HG03558 (cell line): ENCODE measurements around the gene LRRTM3.

Source experiments
- ATAC-seq: cut with Tn5 transposase; IDR thresholded peaks from one replicate; pipeline ENCODE4 v1.9.1; 2021; ENCODE audit warnings: moderate number of reproducible peaks; ENCODE audit not compliant: unreplicated experiment; ENCODE audit errors: extremely low read depth

LRRTM3 gene

DNA sequence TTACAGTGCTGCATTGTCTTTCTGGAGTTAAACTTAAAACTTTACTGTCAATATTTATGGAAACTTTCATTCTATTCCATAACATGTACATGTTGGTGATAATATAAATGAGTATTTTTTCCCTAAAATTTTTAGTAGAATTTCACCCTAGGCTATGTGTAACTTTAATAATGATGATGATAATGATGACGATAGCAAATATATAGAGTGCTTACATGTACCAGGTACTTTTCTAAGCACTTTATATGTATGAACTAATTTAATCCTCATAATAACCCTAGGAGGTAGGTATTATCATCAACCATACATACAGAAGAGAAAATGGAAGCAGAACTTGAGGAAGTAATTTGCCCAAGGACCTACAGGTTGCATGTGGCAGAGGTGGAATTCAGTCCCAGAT, 85.6 kb downstream of the LRRTM3 start:
- ATAC-seq: no peak

DNA sequence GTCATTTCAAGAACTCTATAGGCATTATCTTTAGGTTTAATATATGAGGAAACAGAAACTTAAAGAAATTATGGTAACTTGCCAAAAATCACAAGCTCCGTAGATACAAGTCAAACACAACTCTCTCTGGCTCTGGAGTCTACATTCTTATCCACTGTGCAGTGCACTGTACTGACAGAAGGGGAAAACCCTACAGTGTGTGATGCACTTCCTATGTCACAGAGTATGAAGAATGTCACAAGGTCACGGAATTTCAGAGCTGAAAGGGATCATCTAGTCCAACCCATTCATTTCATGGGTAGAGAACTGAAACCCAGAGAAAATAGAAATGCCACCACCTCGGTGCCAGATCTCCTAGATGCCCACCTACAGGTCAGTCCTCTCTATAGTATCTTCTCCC, 86.1 kb downstream of the LRRTM3 start:
- no peak for ATAC-seq

DNA sequence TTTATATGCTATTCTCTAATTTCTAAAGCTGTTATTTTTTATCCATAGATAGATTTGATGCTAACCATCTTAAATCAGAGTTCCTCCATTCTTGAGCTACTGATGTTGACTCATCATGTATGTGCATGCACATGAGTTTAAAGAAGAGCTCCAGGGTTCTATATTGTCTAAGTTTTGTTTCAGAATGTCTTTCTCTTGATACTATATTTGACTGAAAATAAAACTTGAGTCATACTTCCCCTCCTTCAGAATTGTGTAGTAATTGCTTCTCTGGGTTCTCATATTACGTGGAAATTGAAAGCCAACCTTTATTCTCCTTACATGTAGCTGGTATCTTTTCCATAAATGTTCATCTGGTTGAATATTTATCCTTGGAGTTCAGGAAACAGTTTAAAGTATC, 89.4 kb downstream of the LRRTM3 start:
- ATAC-seq: no peak

DNA sequence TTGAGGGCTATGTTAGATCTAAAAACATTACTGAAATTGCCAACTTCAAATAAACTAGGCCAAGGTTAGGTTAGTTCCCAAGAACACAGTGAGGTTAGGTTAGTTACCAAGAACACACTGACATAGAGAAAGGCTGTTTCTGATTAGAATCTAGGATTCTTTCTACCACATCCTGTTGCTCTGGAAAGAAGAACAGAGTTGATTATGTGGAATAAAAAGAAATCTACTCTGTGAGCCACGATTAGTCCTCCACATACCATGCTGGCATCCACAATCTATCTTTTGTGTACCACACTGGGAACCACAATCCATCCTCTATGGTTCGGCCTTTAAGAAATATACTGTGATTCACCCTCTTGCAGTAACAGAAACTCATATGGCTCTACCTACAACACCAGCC, 91.4 kb downstream of the LRRTM3 start:
- no peak for ATAC-seq

DNA sequence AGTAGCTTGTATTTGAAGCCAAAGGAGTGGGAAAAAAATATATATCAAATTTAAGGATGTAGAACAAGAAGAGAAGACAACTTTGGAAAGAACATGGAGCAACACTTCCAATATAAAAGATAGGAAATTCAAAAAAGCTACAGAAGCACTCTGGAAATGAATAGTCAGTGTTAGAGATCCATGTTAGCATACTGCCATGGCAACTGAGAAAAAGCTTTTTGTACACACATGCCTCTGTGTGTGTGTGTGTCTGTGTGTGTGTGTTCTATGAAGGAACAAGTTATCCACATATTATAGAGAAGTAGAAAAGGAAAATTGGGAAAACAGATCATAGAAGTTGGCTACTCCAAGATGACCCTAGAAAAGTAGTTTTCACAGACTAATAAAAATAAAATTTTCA, 96.3 kb downstream of the LRRTM3 start:
- ATAC-seq: no peak

DNA sequence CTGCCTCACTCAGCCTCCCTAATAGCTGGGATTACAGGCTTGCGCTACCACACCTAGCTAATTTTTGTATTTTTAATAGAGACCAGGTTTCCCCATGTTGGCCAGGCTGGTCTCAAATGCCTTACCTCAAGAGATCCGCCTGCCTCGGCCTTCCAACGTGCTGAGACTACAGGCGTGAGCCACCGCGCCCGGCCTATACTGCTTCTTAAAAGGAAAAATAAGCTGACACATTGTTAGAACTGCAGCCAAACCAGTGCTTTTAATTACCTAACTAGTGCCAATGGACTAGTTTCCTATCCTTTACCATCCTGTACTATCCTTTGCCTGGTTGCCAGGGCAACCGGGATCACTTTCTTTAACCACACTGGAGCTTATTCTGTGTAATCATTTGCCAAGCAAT, 108.0 kb downstream of the LRRTM3 start:
- no peak for ATAC-seq

DNA sequence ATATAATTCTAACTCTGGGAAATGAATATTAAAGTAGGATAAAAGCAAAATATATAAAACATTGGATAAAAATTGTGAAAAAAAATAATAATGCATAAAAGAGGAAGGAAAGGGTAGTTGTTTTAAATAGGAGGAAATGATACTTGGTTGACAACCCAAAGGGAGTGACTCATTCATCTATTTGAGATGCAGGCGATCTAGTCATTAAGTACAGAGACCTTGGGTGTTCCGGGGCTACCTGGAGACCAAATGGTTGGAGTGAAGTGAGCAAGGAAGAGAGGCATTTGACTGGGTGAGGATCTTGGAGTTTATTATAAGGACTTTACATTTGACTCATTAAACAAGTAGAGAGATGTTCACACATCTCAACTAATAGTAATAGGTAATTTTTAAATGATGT, 111.0 kb downstream of the LRRTM3 start:
- ATAC-seq: no peak

DNA sequence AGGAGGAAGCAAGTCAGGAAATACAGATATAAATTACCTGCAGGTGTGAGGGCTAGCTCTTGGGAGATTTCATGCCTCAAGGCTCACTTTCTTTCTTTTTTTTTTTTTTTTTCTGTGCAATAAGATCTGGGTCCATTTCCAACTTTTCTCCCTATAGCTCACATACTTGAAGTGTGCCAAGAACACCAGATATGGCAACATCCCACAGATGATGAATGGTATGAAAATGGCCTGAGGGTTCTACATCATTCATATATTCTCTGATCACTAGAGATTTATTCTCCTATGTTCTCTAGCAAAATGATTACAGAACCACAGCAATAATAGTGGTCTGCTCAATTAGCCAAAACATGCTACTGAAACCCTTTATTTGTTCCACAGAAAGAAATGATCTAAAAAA, 117.2 kb downstream of the LRRTM3 start:
- ATAC-seq: no peak

DNA sequence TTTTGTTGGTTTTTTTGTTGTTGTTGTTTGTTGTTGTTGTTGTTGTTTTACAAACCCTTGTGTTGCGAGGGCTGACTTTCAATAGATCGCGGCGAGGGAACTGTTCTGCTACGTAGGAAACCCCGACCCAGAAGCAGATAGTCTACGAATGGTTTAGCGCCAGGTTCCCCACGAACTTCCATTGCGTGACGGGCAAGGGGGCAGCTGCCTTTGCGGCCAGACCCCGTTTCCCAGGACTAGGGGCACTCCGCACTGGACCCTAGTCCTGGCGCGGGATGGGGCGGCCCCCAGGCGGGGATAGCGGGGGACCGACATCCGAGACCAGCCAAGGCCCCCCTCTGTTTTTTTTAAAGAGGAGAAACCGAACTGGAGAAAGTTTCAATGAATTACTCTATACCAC, 119.6 kb downstream of the LRRTM3 start:
- ATAC-seq: no peak

DNA sequence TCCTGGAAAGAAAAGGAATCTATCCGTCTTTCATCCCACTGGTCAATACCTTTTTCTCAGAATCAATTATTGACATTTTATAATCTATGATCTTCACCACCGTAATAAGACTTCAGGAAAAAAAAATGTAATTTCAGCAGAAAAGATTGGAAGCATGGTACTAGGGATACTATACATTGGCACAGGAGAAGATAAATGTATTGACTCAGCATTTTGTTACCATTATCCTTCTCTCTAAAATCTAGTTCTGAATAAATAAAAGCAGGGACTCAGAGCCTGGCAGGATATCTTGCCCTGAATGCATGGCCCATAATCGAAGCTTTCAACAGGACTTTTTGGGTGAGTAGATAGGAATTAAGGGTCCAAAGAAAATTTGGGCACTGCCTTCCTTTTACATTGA, 120.7 kb downstream of the LRRTM3 start:
- no peak for ATAC-seq

DNA sequence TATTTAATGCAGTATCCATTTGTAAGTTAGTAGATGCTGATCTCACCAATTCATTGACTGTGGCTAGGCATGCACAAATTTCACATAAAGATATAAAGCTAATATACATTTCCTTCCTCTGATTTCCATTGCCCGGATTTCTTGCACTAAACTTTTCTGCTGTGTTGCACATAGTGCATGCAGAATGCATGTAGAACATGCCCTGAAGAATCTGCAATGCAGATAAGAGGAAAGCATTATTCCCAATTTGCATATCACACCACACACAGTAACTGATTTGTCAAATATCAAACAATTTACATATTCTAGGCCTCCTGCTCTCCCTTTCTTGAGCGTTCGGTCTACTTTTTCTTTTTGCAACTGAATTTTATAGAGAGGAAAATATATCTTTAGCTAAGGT, 124.2 kb downstream of the LRRTM3 start:
- ATAC-seq: no peak

DNA sequence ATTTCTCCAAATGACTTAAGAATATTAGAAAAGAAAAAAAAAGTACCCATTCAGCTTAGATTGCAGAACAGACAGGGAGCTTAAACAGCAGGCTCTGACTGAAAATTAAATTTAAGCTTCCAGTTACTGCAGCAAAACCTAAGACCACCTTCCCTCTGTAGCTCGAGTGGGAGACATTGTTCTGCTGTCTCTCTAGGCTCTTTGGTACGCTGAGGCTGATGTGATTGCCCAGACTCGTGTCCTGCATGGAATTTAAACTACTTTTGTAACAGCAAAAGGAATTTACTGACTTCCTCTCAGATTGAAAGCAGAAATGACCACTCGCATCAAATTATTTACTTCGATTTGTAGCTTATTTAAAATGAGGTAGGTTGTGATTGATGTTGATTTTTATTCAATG, 124.6 kb downstream of the LRRTM3 start:
- ATAC-seq: no peak

DNA sequence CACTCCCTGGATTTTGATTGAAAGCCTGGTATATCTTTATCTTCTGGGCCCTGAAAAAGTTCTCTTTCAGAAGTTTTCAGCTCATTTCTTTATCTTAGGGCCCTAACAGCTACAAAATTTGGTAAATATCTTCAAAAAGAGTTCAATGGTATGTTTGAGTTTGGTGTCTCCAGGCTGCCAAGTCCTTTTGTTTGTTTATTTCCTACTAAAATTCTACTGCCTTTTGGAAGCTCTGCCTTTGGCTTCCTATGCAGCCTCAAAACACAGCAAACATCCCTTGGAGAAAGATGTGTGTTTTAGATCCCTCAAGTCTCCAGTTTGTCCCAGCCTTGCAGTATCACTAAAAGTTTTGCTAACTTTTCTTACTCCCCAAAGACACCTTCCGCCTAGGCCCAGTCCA, 146.8 kb downstream of the LRRTM3 start:
- no peak for ATAC-seq

DNA sequence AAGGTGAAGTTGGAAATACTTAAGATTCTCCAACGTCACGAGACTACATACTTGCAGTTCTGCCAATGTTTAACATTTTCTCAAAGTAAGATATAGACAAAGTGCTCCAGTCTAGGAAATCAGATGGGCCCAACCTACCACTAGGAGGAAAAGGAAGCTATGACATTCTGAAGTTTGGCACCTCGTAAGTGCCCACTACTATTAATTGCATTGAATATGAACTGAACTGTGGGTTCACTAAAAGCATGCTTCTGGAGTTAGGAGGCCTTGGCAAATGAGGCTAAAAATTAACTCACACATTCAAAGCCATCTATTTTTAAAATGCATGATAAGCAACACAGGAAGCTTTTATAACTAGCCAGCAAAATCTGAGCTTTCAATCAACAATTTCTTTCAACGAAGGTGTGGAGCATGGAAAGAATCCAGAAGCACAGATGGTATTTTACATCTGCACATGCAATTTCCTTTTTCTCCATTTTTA, 149.7 kb downstream of the LRRTM3 start:
- ATAC-seq: no peak

DNA sequence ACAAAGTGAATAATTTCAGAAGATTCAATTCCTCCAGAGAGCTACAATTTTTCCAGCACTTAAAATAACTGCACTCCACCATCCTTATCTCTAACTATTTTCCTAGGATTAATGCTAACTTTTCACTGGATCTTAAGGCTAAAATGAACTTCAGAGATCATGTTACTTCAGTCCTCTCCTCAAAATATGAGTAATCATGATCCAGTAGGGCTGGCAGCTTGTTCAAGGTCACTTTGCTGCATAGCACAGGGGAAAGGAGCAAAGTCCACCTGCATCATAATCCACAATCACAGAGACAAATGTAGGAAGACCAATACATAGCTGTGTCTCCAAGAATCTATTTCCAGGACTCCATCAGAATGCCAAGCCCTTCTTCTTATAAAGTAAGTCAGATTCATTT, 150.3 kb downstream of the LRRTM3 start:
- ATAC-seq: no peak

DNA sequence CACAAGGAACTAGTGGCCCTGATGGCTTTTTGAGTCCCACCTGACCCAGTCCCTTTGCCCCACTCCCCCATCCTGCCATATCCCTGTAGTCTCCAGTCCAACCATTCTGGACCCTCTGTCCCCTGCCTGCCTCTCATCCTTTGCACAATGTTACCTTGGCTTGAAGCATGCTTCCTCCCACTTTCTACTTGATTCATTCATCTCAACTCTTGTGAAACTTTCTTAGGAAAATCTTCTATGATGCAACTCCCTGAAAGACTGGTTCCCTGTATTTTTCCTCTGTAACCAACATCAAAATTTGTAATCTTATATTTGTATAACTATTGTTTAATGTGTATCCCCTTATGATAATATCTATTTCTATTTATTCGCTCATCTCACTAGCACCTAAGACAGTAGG, 151.5 kb downstream of the LRRTM3 start:
- no peak for ATAC-seq

DNA sequence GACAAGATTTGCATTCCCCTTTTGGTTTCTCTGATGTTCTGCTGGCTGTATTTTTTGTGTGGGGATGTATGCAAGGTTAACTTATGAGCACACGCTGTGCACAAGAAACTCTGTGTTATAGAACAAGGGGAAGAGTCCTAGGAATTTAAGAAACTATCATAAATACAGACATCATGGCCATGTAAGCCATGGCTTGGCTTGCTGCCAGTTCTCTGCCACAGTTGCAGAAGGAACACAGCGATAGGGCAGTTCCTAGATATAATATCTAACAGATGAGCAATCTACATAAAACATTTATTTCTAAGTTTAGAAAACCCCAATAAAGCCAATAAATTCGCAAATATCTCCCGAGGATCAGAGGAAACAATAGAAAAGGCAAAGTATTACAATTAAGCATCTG, 153.3 kb downstream of the LRRTM3 start:
- ATAC-seq: no peak

DNA sequence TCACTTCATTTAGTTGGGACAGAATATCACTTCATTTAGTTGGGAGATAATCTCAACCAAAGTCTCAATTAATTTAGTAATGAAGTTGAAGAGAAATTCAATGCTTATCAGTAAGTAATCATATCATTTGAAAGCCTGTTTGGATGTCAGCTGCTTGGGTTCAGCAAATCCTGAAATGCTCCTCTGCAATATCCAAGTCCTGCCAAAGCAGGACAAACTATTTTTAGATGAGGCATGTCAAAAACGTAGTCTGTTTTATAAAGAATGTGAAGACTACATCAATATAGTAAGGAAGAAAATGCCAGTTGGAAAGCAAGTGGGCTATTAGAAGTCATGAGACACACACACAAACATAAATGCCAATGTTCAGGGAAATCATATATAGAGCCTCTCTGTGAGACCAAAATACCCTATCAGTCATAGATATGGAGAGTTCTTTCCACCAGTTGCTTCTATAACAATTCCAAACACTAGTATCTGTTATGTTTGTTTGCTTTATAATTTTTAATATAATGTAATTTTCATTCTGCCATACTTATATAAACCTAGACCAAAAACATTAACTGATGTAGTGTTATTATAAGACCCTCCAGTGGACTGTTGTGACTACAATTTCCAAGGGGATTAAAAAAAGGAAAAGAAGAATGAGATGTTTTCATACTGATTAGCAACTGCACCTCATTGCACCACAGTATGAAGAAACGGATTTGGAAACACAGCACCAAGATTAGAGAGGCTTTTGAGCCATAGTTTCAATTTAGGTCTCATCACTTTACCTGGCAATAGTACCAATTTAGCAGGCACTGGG, 160.7 kb downstream of the LRRTM3 start:
- no peak for ATAC-seq

DNA sequence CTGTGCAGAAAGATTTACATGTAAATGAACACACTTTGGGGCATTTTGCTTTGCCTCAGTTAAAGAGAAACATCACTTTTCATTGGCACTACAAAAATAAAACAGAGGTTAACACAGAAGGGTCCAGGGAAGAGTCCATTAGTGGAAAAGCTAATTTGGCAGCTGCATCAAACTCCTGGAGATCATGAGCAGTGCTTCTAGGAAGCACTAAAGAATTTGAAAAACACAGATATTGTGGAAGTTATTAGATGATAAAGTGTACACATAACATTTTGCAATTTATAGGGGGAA, 161.2 kb downstream of the LRRTM3 start:
- ATAC-seq: no peak

DNA sequence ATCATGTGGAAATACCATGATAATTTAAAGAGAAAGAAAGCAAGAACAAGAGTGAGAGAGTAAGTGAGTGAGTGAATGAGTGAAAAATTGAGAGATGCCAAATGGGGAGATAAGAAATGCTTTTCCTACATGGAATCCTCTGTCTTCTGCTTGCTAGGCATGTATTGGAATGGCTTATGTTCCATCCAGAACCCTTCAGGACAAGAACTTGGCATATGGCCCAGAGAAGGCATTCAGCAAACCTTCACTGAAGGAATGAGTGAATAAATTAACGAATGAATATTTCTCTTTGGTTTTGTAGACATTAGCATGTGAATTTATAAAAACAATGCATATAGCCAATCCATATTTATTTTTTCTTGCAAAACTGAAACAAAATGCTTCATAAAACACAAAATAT, 162.2 kb downstream of the LRRTM3 start:
- ATAC-seq: no peak

DNA sequence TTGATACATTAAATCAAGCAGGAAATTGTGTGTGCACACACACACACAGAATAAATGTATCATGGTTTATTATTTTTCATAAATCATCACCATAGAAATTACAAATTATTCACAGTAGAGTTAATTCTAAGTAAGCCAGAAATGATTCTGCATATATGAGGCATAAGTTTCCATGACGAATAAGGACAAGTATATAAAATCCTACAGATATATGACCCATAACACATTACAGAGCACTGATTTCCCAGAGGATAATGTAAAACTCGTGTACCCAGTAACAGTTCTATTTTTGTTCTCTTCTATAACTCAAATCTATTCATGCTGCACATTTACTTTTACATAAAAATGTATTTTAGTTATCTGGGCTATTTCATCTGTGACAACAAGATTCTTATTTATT, 169.7 kb downstream of the LRRTM3 start:
- ATAC-seq: no peak

DNA sequence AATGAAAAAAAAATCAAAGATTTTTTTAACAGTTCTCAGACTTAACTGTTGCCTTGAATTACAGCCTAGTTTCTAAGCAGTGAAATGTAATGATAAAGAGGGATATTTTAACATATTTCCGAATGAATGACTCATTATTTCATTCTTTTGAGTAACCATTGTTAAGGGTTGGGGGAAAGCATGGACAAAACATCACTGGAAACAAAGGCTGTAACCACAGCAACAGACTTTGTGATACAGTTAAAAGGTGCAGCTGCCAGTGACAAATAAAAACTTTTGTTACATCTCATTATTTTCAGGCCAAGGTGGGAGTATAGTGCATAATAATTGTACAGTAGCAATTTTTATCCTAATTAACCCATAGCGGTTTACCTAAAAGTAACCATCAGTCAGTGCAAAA, 172.6 kb downstream of the LRRTM3 start:
- no peak for ATAC-seq

DNA sequence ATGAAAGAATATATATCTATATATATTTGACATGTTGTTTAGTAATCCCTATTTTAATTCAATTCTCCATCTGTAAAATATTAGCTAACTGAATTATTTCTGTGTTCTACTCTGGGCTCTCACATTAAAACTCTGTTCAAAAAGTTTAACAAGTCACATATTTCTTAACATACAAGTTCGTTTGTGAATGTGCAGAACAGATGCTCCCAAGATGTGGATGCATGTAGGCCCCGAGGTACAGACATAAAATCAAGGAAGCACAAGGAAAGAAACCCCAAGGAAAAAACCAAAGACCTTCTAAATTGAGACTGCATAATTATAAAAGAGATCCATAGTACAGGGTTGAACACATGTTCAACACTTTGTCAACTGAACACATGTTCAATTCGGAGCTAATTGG, 175.1 kb downstream of the LRRTM3 start:
- no peak for ATAC-seq
